ENCODE measurements around the gene PRPF31.
"Not testable (repeated sequence)": the region's sequence is repeated elsewhere in the genome, so short reads cannot be mapped to it uniquely, and the experiment has no call there.

The PRPF31 gene

GRCh38 chr19:54156953-54157352, 41.4 kb downstream of the PRPF31 start:
- Histone ChIP-seq H3K9me3 (no peaks in the 10 kb centered on the region), H3K4me1 (peaks cover 5% of the 10 kb centered on the region), H3K27me3 (ENCODE audit: low read depth) (no peaks in the 10 kb centered on the region), H3K4me3 (no peak overlapping the region), H3K36me3 (replicated peaks) (peaks cover 60% of the 10 kb centered on the region)
- no peak for DNase-seq (ENCODE audit: low spot score in 2 of 2)
- in situ Hi-C loops (cut with MboI; ENCODE audit: low sequenced_read_pairs): no loop called here

GRCh38 chr19:54158812-54159351, 43.3 kb downstream of the PRPF31 start:
- in situ Hi-C loops (cut with MboI; ENCODE audit: low sequenced_read_pairs): no loop called here
- DNase-seq (ENCODE audit: low spot score in 2 of 2): no peak
- H3K4me1 ChIP-seq: peaks cover 8% of the 10 kb centered on the region

GRCh38 chr19:54159352-54160181, 44.0 kb downstream of the PRPF31 start, which contains the start of gene LENG1:
TSS of gene LENG1 (minus strand) at chr19:54159721. CDS start at chr19:54159695, 26 bp downstream.
- Histone ChIP-seq H3K36me3 (replicated peaks) (peaks cover 34% of the 10 kb centered on the region), H3K4me1 (peaks cover 8% of the 10 kb centered on the region), H3K9me3 (no peaks in the 10 kb centered on the region), H3K4me3 (peak within 1 kb of the TSS; percentile 79), H3K27me3 (ENCODE audit: low read depth) (no peaks in the 10 kb centered on the region)
- in situ Hi-C loops (cut with MboI; ENCODE audit: low sequenced_read_pairs): no loop called here
- peak; percentile 99 to 100 for DNase-seq (ENCODE audit: low spot score in 2 of 2)

More at GRCh38 chr19:54158812-54159351, 43.3 kb downstream of the PRPF31 start:
- H3K9me3 ChIP-seq: no peaks in the 10 kb centered on the region
- peaks cover 41% of the 10 kb centered on the region for H3K36me3 ChIP-seq (replicated peaks)
- H3K4me3 ChIP-seq: peak overlapping the region; percentile 79
- no peaks in the 10 kb centered on the region for H3K27me3 ChIP-seq (ENCODE audit: low read depth)

GRCh38 chr19:54160182-54160811, 44.7 kb downstream of the PRPF31 start:
- H3K27me3 ChIP-seq (ENCODE audit: low read depth): no peaks in the 10 kb centered on the region
- H3K36me3 ChIP-seq (replicated peaks): peaks cover 28% of the 10 kb centered on the region
- no peaks in the 10 kb centered on the region for H3K9me3 ChIP-seq
- H3K4me3 ChIP-seq: peak overlapping the region; percentile 79
- DNase-seq (ENCODE audit: low spot score in 2 of 2): peak in 1 of 2 experiments; percentile 58
- in situ Hi-C loops (cut with MboI; ENCODE audit: low sequenced_read_pairs): no loop called here
- peaks cover 8% of the 10 kb centered on the region for H3K4me1 ChIP-seq

GRCh38 chr19:54160854-54161253, 45.3 kb downstream of the PRPF31 start:
- in situ Hi-C loops (cut with MboI; ENCODE audit: low sequenced_read_pairs): no loop called here
- no peaks in the 10 kb centered on the region for H3K9me3 ChIP-seq
- no peaks in the 10 kb centered on the region for H3K27me3 ChIP-seq (ENCODE audit: low read depth)
- H3K4me1 ChIP-seq: peaks cover 8% of the 10 kb centered on the region
- no peak for DNase-seq (ENCODE audit: low spot score in 2 of 2)
- H3K4me3 ChIP-seq: peak overlapping the region; percentile 79
- H3K36me3 ChIP-seq (replicated peaks): peaks cover 23% of the 10 kb centered on the region

GRCh38 chr19:54162241-54162805, 46.8 kb downstream of the PRPF31 start:
- in situ Hi-C loops (cut with MboI; ENCODE audit: low sequenced_read_pairs): no loop called here
- no peaks in the 10 kb centered on the region for H3K9me3 ChIP-seq
- H3K36me3 ChIP-seq (replicated peaks): peaks cover 11% of the 10 kb centered on the region
- peaks cover 8% of the 10 kb centered on the region for H3K4me1 ChIP-seq
- H3K4me3 ChIP-seq: peak overlapping the region; percentile 32
- DNase-seq (ENCODE audit: low spot score in 2 of 2): peak; percentile 63 to 89
- no peaks in the 10 kb centered on the region for H3K27me3 ChIP-seq (ENCODE audit: low read depth)

GRCh38 chr19:54162884-54163283, 47.3 kb downstream of the PRPF31 start:
- DNase-seq (ENCODE audit: low spot score in 2 of 2): no peak
- no peak overlapping the region; the same call in 1 of the 2 replicates for H3K4me3 ChIP-seq
- in situ Hi-C loops (cut with MboI; ENCODE audit: low sequenced_read_pairs): no loop called here
- H3K36me3 ChIP-seq (replicated peaks): peaks cover 5% of the 10 kb centered on the region
- H3K27me3 ChIP-seq (ENCODE audit: low read depth): no peaks in the 10 kb centered on the region
- H3K4me1 ChIP-seq: peaks cover 8% of the 10 kb centered on the region
- H3K9me3 ChIP-seq: no peaks in the 10 kb centered on the region

GRCh38 chr19:54164369-54165068, 49.0 kb downstream of the PRPF31 start:
- H3K36me3 ChIP-seq (replicated peaks): no peaks in the 10 kb centered on the region
- H3K4me1 ChIP-seq: peaks cover 2% of the 10 kb centered on the region; the same call in 1 of the 2 replicates
- in situ Hi-C loops (cut with MboI; ENCODE audit: low sequenced_read_pairs): no loop called here
- H3K4me3 ChIP-seq: no peak overlapping the region
- H3K9me3 ChIP-seq: no peaks in the 10 kb centered on the region
- no peaks in the 10 kb centered on the region for H3K27me3 ChIP-seq (ENCODE audit: low read depth)
- peak in 1 of 2 experiments; percentile 51 for DNase-seq (ENCODE audit: low spot score in 2 of 2)

- no peak for DNase-seq (ENCODE audit: low spot score in 2 of 2)
- in situ Hi-C loops (cut with MboI; ENCODE audit: low sequenced_read_pairs): no loop called here
- H3K36me3 ChIP-seq (replicated peaks): no peaks in the 10 kb centered on the region
- H3K27me3 ChIP-seq (ENCODE audit: low read depth): no peaks in the 10 kb centered on the region
- H3K9me3 ChIP-seq: no peaks in the 10 kb centered on the region
- peaks cover 2% of the 10 kb centered on the region; the same call in 1 of the 2 replicates for H3K4me1 ChIP-seq
- H3K4me3 ChIP-seq: no peak overlapping the region
These were observed 49.7 kb downstream of the PRPF31 start for GRCh38 chr19:54165222-54165621.

- Histone ChIP-seq H3K4me3 (no peak overlapping the region), H3K27me3 (ENCODE audit: low read depth) (no peaks in the 10 kb centered on the region), H3K36me3 (replicated peaks) (no peaks in the 10 kb centered on the region), H3K4me1 (no peaks in the 10 kb centered on the region), H3K9me3 (no peaks in the 10 kb centered on the region)
- peak; percentile 77 to 98 for DNase-seq (ENCODE audit: low spot score in 2 of 2)
- in situ Hi-C loops (cut with MboI; ENCODE audit: low sequenced_read_pairs): no loop called here
These were observed 52.8 kb downstream of the PRPF31 start for GRCh38 chr19:54168174-54168917.

- Histone ChIP-seq H3K27me3 (ENCODE audit: low read depth) (no peaks in the 10 kb centered on the region), H3K4me3 (no peak overlapping the region), H3K36me3 (replicated peaks) (no peaks in the 10 kb centered on the region), H3K4me1 (no peaks in the 10 kb centered on the region), H3K9me3 (no peaks in the 10 kb centered on the region)
- in situ Hi-C loops (cut with MboI; ENCODE audit: low sequenced_read_pairs): no loop called here
- no peak for DNase-seq (ENCODE audit: low spot score in 2 of 2)
These were observed 53.7 kb downstream of the PRPF31 start for GRCh38 chr19:54169149-54169740.

- H3K4me3 ChIP-seq; H3K36me3 ChIP-seq (replicated peaks); H3K4me1 ChIP-seq; in situ Hi-C loops (cut with MboI; ENCODE audit: low sequenced_read_pairs); DNase-seq (ENCODE audit: low spot score in 2 of 2); H3K9me3 ChIP-seq; H3K27me3 ChIP-seq (ENCODE audit: low read depth): not testable (repeated sequence)
These were observed 56.3 kb downstream of the PRPF31 start for GRCh38 chr19:54171736-54172431.

All from HAP-1 (cell line).